GM21360 (cell line): ENCODE data around the gene ACOT11.
"Not testable (repeated sequence)": the region's sequence is repeated elsewhere in the genome, so short reads cannot be mapped to it uniquely, and the experiment has no call there.

Experiments
- ATAC-seq: cut with Tn5 transposase; IDR thresholded peaks from one replicate; pipeline ENCODE4 v1.9.1; 2021; ENCODE audit warnings: mild to moderate bottlenecking, moderate library complexity; ENCODE audit not compliant: unreplicated experiment

The ACOT11 gene

GRCh38 chr1:54547601-54548388 is at the start of gene ACOT11:
Gene ACOT11, plus strand, starts transcription at chr1:54548228. Its CDS starts 82 bp downstream, at chr1:54548310.
- ATAC-seq, result no peak

GRCh38 chr1:54498383-54499096 is 49.5 kb upstream of the ACOT11 start:
- ATAC-seq, result no peak

GRCh38 chr1:54499097-54499359 is 49.0 kb upstream of the ACOT11 start:
- ATAC-seq, result no peak

- ATAC-seq, result no peak
Measured at GRCh38 chr1:54499360-54500106, 48.5 kb upstream of the ACOT11 start.

- no peak for ATAC-seq
Measured at GRCh38 chr1:54500107-54500431, 48.0 kb upstream of the ACOT11 start.

- ATAC-seq, result no peak
Measured at GRCh38 chr1:54501849-54502248, 46.2 kb upstream of the ACOT11 start.

GRCh38 chr1:54502342-54502741 is 45.7 kb upstream of the ACOT11 start:
- no peak for ATAC-seq

- no peak for ATAC-seq
Measured at GRCh38 chr1:54506594-54506993, 41.4 kb upstream of the ACOT11 start.

GRCh38 chr1:54507033-54507870 is 40.8 kb upstream of the ACOT11 start:
- no peak for ATAC-seq

GRCh38 chr1:54510715-54511270 is 37.2 kb upstream of the ACOT11 start:
- ATAC-seq, result no peak

- ATAC-seq, result not testable (repeated sequence)
Measured at GRCh38 chr1:54513921-54514580, 34.0 kb upstream of the ACOT11 start.

GRCh38 chr1:54516249-54516920 is 31.6 kb upstream of the ACOT11 start:
- no peak for ATAC-seq

GRCh38 chr1:54517496-54517895 is 30.5 kb upstream of the ACOT11 start:
- ATAC-seq, result no peak

- ATAC-seq, result no peak
Measured at GRCh38 chr1:54518489-54518888, 29.5 kb upstream of the ACOT11 start.

- no peak for ATAC-seq
Measured at GRCh38 chr1:54519709-54520108, 28.3 kb upstream of the ACOT11 start.

GRCh38 chr1:54520631-54521321 is 27.3 kb upstream of the ACOT11 start:
- no peak for ATAC-seq

- not testable (repeated sequence) for ATAC-seq
Measured at GRCh38 chr1:54526565-54526964, 21.5 kb upstream of the ACOT11 start.

GRCh38 chr1:54528613-54529012 is 19.4 kb upstream of the ACOT11 start:
- no peak for ATAC-seq

- ATAC-seq, result no peak
Measured at GRCh38 chr1:54532033-54532432, 16.0 kb upstream of the ACOT11 start.
